Activated CD4-positive, alpha-beta T cell treated with anti-CD3 and anti-CD28 coated beads, Interleukin-2, amount 10 ng/mL, durations not matched to agents 7 days and 5 days (primary cell): ENCODE data around the gene ZNF71. TPM values are rescaled to one million over a fixed set of nuclear protein-coding genes. Genes with fewer than 3 reads are reported as not detected.

Experiments used
- CTCF ChIA-PET: fragments of 350-600 bp; sonication (Branson Sonifier 250); formaldehyde crosslinking; loops from one replicate; lab custom pipeline; 2021; ENCODE audit warnings: antibody characterized with exemption; lab: Charles Lee
- POLR2A ChIA-PET: fragments of 350-600 bp; sonication (Branson Sonifier 250); formaldehyde crosslinking; loops from one replicate; lab custom pipeline; 2021; ENCODE audit warnings: antibody characterized with exemption; lab: Charles Lee
- DNase-seq: peaks from one replicate; pipeline ENCODE4 v3.0.0-alpha.2; 2020
- H3K27ac Mint-ChIP-seq: one replicate; pipeline ENCODE4 v1.8.0; 2021; ENCODE audit warnings: mild to moderate bottlenecking, moderate library complexity, mixed read lengths
- H3K27me3 Mint-ChIP-seq: one replicate; pipeline ENCODE4 v1.8.0; 2021; ENCODE audit warnings: mixed read lengths
- H3K36me3 Mint-ChIP-seq: one replicate; pipeline ENCODE4 v1.8.0; 2021; ENCODE audit warnings: low read depth, mixed read lengths
- H3K4me1 Mint-ChIP-seq: one replicate; pipeline ENCODE4 v1.8.0; 2021; ENCODE audit warnings: mixed read lengths
- H3K4me3 Mint-ChIP-seq: one replicate; pipeline ENCODE4 v1.8.0; 2021; ENCODE audit warnings: mild to moderate bottlenecking, moderate library complexity, mixed read lengths
- H3K9me3 Mint-ChIP-seq: one replicate; pipeline ENCODE4 v1.8.0; 2021; ENCODE audit warnings: mixed read lengths
- total RNA-seq, 2 experiments: library from RNA; stranded (reverse); gene quantifications; one replicate each; pipeline ENCODE4 v1.2.3, GENCODE V29; 2021

ZNF71 gene
- total RNA-seq, 2 experiments from 2014 or later = 6.4 TPM

- H3K27ac Mint-ChIP-seq = no peak overlapping the region
- H3K4me1 Mint-ChIP-seq = no peaks in the 10 kb centered on the region
- H3K9me3 Mint-ChIP-seq = peaks cover 42% of the 10 kb centered on the region
- CTCF ChIA-PET = no interaction called here
- H3K4me3 Mint-ChIP-seq = no peak overlapping the region
- peak; percentile 21 for DNase-seq
- H3K27me3 Mint-ChIP-seq = no peaks in the 10 kb centered on the region
- peaks cover 3% of the 10 kb centered on the region for H3K36me3 Mint-ChIP-seq
- POLR2A ChIA-PET = no interaction called here
These were observed 44.1 kb downstream of the ZNF71 start for GRCh38 chr19:56639217-56639616.

DNA sequence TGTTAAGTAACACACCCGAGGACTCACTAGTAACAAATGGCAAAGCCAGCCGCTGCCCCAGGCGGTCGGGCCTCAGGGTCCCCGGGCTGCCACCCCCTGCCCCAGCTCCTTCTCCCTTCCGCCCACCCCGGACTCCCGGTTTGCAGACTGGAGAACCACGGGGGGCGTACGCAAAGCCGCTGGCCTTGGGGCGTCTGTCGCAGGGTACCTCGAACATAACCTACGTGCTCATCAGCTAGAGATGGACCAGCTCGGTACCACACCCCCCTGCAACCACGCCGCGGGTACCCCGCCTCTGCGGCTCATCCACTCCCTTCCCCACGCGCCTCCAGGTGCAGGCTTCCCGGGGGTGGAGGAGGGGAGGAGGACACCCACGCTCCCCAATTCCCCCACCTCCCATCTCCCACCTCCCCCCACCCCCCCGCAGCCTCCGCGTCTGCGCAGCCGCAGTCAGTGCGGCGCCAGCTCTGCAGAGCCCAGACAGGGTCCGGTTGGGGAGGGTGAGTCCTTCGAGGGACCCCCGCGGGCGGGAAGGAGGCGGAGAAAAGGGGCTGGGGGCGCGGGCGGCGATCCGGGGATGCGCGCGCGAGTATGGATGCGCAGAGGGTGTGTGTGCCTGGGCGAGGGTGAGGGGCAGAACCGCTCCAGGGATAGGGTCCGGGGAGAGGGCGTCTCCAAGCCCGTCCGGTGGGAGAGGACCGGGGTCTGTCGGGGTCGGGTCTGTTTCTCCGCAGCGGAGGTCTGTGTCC lies 47.8 kb downstream of the ZNF71 start, which contains the start of gene SMIM17:
SMIM17 (plus strand) TSS at position 449 of the 749 bp plus-strand sequence. CDS start 2,509 bp downstream, outside the sequence.
- ChIA-PET POLR2A (no interaction called here), CTCF (interaction anchor here (0.7 kb wide), 1 partner anchor 28 kb away, joined by 3 read pairs; no protein-coding TSS in a partner anchor)
- Mint-ChIP-seq H3K4me1 (no peaks in the 10 kb centered on the region), H3K4me3 (no peak within 1 kb of the TSS), H3K27ac (no peak within 1 kb of the TSS), H3K9me3 (peaks cover 44% of the 10 kb centered on the region), H3K27me3 (no peaks in the 10 kb centered on the region), H3K36me3 (peaks cover 4% of the 10 kb centered on the region)
- no peak for DNase-seq

- H3K9me3 Mint-ChIP-seq = peaks cover 45% of the 10 kb centered on the region
- H3K36me3 Mint-ChIP-seq = peaks cover 4% of the 10 kb centered on the region
- DNase-seq = no peak
- CTCF ChIA-PET = interaction anchor here (0.7 kb wide), 1 partner anchor 29 kb away, joined by 3 read pairs; no protein-coding TSS in a partner anchor
- no peaks in the 10 kb centered on the region for H3K4me1 Mint-ChIP-seq
- no peaks in the 10 kb centered on the region for H3K27me3 Mint-ChIP-seq
- POLR2A ChIA-PET = no interaction called here
- H3K27ac Mint-ChIP-seq = no peak overlapping the region
- no peak overlapping the region for H3K4me3 Mint-ChIP-seq
These were observed 48.4 kb downstream of the ZNF71 start for GRCh38 chr19:56643460-56643955.

- no peak for DNase-seq
- no peaks in the 10 kb centered on the region for H3K27me3 Mint-ChIP-seq
- POLR2A ChIA-PET = interaction anchor here (0.6 kb wide), 1 partner anchor 1971 kb away, joined by 3 read pairs; no protein-coding TSS in a partner anchor
- CTCF ChIA-PET = no interaction called here
- no peaks in the 10 kb centered on the region for H3K4me1 Mint-ChIP-seq
- no peak overlapping the region for H3K27ac Mint-ChIP-seq
- H3K4me3 Mint-ChIP-seq = no peak overlapping the region
- no peaks in the 10 kb centered on the region for H3K36me3 Mint-ChIP-seq
- H3K9me3 Mint-ChIP-seq = peaks cover 45% of the 10 kb centered on the region
These were observed 59.0 kb downstream of the ZNF71 start for GRCh38 chr19:56654151-56654550.

DNA sequence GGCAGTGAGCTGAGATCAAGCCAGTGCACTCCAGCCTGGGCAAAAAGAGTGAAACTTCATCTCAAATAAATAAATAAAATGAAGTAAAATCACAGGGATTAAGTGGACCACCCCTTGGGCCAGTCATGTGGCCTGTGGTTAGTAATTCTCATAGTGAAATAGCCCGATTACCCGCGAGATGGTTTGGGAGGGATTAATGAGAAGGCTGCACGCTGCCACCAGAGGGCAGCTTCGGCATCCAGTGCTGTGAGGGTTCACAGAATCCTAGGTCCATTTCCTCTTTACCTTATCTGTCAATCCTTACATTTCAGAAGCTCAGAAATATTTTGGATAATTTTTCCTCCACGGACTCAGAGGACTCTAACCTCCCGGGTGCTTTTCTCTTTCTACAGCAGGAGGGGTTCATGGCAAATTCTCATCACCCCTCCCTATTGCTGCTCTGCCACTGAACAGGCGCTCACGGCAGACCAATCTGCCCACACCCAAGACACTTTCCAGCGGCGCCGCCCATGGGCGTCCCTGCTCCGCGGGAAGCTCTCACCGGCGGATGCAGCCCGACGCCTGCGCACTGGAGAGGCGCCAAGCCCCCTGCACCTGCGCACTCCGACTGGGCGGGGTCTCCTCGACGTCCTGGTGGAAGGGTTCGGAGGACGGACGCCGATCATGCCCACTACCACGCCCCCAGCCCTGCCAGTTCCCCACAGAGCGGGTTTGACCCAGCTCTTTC lies 65.4 kb downstream of the ZNF71 start:
- Mint-ChIP-seq H3K4me1 (no peaks in the 10 kb centered on the region), H3K36me3 (peaks cover 19% of the 10 kb centered on the region), H3K4me3 (no peak overlapping the region), H3K9me3 (peaks cover 29% of the 10 kb centered on the region), H3K27ac (no peak overlapping the region), H3K27me3 (no peaks in the 10 kb centered on the region)
- ChIA-PET POLR2A (no interaction called here), CTCF (no interaction called here)
- no peak for DNase-seq

GRCh38 chr19:56661248-56661647 lies 66.1 kb downstream of the ZNF71 start:
- Mint-ChIP-seq H3K4me3 (no peak overlapping the region), H3K4me1 (no peaks in the 10 kb centered on the region), H3K27me3 (no peaks in the 10 kb centered on the region), H3K36me3 (peaks cover 19% of the 10 kb centered on the region), H3K9me3 (peaks cover 27% of the 10 kb centered on the region), H3K27ac (no peak overlapping the region)
- ChIA-PET POLR2A (no interaction called here), CTCF (no interaction called here)
- no peak for DNase-seq

GRCh38 chr19:56663931-56664500 lies 68.9 kb downstream of the ZNF71 start:
- DNase-seq = no peak
- no peaks in the 10 kb centered on the region for H3K27me3 Mint-ChIP-seq
- POLR2A ChIA-PET = no interaction called here
- H3K27ac Mint-ChIP-seq = no peak overlapping the region
- CTCF ChIA-PET = no interaction called here
- peaks cover 23% of the 10 kb centered on the region for H3K36me3 Mint-ChIP-seq
- peaks cover 19% of the 10 kb centered on the region for H3K9me3 Mint-ChIP-seq
- no peak overlapping the region for H3K4me3 Mint-ChIP-seq
- no peaks in the 10 kb centered on the region for H3K4me1 Mint-ChIP-seq

DNA sequence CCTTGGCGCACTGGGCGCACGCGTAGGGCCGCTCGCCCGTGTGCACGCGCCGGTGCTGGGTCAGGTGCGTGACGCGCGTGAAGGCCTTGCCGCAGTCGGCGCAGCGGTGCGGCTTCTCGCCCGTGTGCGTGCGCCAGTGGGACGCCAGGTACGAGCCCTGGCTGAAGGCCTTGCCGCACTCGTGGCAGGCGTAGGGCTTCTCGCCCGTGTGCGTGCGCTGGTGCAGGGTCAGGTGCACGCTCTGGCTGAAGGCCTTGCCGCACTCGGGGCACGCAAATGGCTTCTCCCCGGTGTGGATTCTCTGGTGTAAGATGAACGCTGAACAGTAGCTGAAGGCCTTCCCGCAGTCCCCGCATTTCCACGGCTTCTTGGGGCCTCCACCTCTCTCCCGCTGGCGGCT lies 69.4 kb downstream of the ZNF71 start:
- Mint-ChIP-seq H3K36me3 (peaks cover 23% of the 10 kb centered on the region), H3K27ac (no peak overlapping the region), H3K9me3 (peaks cover 17% of the 10 kb centered on the region), H3K4me1 (no peaks in the 10 kb centered on the region), H3K27me3 (no peaks in the 10 kb centered on the region), H3K4me3 (no peak overlapping the region)
- ChIA-PET CTCF (no interaction called here), POLR2A (no interaction called here)
- no peak for DNase-seq

DNA sequence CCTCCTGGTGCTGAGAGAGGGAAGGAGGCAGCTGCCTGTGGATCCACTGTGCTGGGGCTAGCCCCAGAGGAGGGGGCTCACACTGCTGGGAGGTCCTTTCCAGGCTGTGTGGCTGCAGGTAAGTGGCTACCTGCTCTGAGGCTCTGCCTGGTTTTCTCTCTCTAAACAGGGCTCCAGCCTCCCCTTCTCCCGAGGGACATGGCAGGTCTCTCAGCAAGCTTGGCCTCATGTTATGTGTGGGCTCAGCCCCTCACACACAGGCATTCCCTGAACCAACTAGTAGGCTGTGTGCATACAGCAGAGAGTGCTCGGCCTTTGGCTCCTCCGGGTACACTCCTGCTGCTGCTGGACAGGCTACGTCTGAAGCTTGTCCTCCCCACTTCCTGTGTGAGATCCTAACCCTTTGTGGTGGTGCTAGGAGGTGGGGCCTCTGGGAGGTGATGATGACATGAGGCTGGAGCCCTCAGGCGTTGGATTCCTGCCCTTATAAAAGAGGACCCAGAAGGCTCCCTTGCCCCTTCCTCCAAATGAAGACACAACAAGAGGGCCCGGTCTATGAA lies 72.3 kb downstream of the ZNF71 start:
- H3K27me3 Mint-ChIP-seq = no peaks in the 10 kb centered on the region
- no peak overlapping the region for H3K4me3 Mint-ChIP-seq
- CTCF ChIA-PET = no interaction called here
- DNase-seq = no peak
- H3K4me1 Mint-ChIP-seq = peaks cover 15% of the 10 kb centered on the region
- H3K27ac Mint-ChIP-seq = no peak overlapping the region
- POLR2A ChIA-PET = no interaction called here
- H3K36me3 Mint-ChIP-seq = peaks cover 31% of the 10 kb centered on the region
- H3K9me3 Mint-ChIP-seq = peaks cover 21% of the 10 kb centered on the region

DNA sequence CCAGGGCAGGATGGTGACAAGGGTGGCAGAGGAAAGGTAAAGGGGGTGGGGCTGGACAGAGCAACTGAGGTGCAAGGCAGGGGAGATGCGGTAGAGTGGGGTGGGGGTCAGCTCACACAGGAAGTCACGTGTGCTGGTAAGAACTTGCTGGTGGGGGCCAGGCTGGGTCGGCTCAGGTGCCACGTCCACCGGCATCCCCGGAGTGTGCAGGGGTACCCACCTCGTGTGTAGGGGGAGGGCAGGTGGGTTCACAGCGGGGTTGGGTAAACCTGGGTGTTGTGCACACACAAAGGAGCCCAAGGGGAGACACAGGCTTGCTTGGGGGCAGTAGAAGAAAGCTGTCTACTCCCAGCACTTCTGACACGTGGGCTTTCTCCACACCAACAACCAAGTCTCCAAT lies 73.6 kb downstream of the ZNF71 start:
- H3K9me3 Mint-ChIP-seq = peaks cover 17% of the 10 kb centered on the region
- ChIA-PET POLR2A (no interaction called here), CTCF (no interaction called here)
- peaks cover 15% of the 10 kb centered on the region for H3K4me1 Mint-ChIP-seq
- peaks cover 26% of the 10 kb centered on the region for H3K36me3 Mint-ChIP-seq
- H3K27me3 Mint-ChIP-seq = no peaks in the 10 kb centered on the region
- DNase-seq = no peak
- no peak overlapping the region for H3K4me3 Mint-ChIP-seq
- no peak overlapping the region for H3K27ac Mint-ChIP-seq

DNA sequence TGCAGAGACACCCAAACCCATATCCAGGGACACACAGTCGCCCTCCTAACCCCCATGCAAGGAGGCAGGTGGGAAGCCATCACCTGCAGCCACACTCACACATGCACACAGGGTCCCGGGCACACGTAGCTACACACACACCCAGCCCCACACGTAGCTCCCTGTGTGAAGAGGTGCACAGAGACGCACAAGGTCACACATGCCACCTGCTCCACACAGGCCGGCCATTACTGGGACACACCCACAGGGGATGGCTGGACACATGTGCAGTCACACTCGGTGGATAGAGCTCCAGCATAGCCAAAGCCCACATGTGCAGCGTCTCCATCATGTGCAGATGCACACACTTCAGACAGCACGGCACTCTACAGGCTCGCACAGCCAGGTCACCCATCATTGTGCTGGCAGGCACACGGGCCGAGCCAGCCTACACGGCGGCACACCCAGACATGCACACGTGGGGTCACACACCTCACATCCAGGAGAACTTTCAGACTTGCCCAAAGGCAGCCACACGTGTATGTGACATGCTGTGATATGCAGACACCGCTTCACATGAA lies 75.4 kb downstream of the ZNF71 start:
- ChIA-PET CTCF (no interaction called here), POLR2A (no interaction called here)
- H3K27me3 Mint-ChIP-seq = no peaks in the 10 kb centered on the region
- DNase-seq = no peak
- peaks cover 13% of the 10 kb centered on the region for H3K36me3 Mint-ChIP-seq
- peaks cover 15% of the 10 kb centered on the region for H3K4me1 Mint-ChIP-seq
- peaks cover 13% of the 10 kb centered on the region for H3K9me3 Mint-ChIP-seq
- peak overlapping the region; percentile 82 for H3K4me3 Mint-ChIP-seq
- peak overlapping the region; percentile 39 for H3K27ac Mint-ChIP-seq

- H3K36me3 Mint-ChIP-seq = peaks cover 13% of the 10 kb centered on the region
- peaks cover 15% of the 10 kb centered on the region for H3K4me1 Mint-ChIP-seq
- H3K27ac Mint-ChIP-seq = peak overlapping the region; percentile 88
- peaks cover 16% of the 10 kb centered on the region for H3K9me3 Mint-ChIP-seq
- H3K4me3 Mint-ChIP-seq = peak overlapping the region; percentile 82
- DNase-seq = no peak
- no peaks in the 10 kb centered on the region for H3K27me3 Mint-ChIP-seq
- ChIA-PET CTCF (no interaction called here), POLR2A (no interaction called here)
These were observed 76.0 kb downstream of the ZNF71 start for GRCh38 chr19:56670961-56671612.
